GF-D8 (cell line): Measurements from ENCODE around the gene DDOST.
A peak's percentile ranks its signal among the peaks of the same experiment; 100 is the strongest.

ENCODE experiments used
- DNase-seq: peaks from one replicate; lab custom pipeline; 2025; lab: John Stamatoyannopoulos, UW

DDOST gene

DNA sequence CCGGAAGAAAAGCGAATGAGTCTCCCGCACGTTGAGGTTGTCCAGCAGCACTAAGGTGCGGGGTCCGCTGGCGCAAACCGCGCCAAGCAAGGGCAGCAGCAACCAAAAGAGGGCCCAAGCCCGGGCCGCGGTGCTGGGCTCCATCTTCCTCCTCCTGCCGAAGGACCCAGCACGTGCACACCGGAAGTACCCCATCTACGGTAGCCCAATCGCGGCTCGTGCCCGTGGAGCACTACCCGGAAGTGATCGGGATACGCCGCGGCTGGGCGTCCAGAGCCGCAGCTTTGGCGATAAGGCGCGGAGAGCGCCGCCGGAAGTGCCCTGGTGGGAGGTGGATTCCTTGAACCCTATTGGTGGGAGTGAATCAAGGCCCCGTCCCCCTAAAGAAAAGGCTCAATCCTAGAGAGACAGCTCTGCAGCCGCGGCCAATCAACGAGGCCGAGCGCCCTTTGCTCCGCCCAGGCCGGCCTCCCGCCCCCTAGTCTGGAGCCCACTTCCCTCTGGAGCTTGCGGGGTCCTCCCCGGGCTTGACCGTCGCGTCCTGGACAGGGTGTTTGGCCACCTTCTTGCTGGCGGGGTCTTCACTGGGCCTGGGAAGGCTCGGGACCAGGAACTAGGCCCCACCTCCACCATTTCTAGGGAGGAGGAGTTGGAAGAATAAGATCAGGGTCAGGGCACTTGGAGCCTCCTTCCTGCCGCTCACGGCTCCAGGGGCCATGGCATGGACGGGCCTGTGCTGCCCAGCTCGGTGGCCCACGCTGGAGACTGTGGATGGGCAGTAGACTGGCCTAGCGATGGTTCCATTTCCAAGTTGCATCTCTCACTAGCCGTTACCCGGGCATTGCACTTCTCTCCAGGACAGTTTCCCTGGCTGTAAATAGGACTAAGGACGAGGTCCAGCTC is at the start of gene DDOST:
TSS of gene DDOST (minus strand) at position 163 of the 903 bp plus-strand sequence. CDS start at position 144, 19 bp downstream.
- DNase-seq = peak; percentile 93

DNA sequence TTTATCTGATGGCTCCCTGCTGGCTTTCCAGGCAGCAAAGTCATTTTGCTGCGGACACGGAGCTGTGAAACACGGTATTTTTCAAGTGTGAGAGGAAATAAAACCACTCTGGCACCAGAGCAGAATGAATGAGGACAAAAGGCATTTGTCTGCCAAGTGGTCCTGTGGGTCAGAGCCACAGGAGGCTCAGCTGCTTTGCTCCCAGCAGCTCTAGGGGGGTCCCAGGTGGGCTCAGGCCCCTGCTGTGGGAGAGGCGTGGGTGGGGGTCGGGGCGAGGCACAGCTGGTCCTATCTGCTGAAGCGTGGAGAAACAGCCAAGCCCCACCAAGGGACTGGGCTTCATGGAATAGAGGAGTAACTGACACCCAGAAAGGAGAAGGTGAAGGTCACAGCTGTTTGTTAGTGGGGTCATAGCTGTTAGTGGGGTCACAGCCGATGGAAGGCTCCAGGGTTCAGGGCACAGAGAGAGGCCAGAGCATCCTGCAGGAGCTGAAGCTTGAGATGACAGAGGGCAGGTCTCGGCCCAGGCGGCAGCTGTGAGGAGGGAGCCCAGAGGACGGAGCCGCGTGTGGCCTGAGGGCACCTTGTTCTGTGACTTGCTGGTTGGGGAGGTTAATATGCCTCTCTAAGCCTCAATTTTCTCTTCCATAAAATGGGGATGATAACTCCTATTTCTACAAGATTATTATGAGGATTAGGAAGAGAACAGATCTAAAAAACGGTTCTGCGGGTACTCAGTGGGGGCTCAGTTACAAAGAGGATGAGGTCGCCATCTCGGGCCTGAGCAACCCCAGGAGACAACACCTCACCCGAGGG is 49.5 kb upstream of the DDOST start:
- no peak for DNase-seq

DNA sequence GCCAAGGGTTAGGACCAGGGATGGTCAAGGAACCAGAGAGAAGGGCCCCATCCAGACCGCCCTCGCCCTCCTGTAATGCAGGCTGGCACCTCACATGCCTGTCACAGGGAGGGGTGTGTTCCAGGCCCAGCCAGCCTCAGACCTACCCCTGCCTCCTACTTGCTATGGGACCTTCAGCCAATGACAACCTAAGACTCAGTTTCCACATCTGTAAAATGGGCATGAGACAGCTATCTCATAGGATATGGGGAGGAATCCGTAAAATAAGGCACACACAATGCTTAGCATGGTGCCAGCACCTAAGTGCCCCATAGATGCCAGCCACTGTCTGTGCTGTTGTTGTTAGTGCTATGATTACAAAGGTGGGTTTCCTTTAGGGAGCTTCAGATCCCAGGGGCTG is 48.7 kb upstream of the DDOST start:
- no peak for DNase-seq

DNA sequence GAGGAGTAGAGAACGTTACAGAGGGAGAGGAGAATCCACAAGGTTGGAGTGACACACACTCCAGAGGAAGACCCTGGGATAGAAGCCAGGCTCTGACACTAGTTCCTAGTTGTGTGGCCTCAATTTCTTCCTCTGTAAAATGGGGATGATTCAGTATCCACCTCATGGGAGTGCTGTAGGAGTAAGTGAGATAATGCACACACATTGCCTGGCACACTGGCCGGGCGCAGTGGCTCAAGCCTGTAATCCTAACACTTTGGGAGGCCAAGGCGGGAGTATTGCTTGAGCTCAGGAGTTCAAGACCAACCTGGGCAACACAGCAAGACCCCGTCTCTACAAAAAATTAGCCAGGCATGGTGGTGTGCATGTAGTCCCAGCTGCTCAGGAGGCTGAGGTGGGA is 47.7 kb upstream of the DDOST start:
- no peak for DNase-seq

DNA sequence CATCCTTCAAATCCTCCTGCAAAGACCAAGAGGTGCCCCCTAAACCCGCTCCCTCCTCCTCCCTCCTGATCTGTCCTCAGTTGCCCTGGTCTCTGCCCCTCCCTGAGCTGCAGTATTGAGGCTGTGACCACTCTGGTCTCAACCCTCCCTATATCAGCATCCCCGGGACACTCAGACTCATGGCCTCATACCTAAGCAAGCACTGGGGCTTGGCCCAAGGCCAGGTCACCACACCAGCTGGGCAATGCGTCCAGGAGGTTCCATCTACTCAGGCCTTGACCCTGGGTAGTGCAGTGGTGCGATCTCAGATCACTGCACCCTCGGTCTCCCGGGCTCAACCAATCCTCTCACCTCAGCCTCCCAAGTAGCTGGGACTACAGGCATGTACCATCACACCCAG is 46.9 kb upstream of the DDOST start:
- DNase-seq = no peak

DNA sequence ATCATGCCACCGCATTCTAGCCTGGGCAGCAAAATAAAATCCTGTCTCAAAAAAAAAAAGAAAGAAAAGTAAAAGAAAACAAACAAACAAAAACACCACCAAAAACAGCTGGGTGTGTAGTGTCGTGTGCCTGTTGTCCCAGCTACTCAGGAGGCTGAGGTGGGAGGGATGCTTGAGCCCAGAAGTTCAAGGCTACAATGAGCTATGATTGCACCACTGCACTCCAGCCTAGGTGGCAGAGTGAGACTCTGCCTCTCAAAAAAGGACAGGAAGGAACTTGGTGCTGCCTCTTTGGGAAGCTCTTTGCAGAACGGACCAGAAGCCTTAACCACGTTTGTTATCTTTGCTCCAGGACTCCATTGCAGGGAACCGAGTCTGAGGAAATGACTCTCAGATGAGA is 45.7 kb upstream of the DDOST start:
- DNase-seq = no peak

DNA sequence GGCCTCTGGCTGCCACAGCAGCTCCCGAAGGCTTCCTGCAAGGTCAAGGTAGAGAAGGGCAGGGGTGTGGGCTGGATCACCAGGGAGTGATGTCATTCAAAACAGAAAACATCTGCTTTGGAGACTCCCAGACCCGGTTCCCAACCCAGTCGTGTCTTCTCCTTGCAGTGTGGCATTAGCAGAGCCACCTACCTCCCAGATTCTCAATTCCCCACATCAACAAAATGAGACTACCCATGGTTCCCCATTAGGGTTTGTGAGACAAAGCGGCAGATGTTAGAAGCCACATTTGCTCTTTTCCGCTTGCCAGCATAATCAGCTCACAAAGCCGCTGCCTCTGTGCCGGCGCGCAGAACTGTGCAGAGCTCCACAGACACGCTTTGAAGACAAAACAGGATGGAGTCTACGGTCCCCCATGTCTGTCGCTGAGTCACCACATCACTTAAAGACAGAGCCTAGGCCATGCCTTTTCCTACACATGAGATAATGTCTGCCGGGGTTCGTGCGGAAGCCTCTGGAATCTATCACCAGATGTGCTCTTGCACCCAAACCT is 44.1 kb upstream of the DDOST start:
- DNase-seq = no peak

DNA sequence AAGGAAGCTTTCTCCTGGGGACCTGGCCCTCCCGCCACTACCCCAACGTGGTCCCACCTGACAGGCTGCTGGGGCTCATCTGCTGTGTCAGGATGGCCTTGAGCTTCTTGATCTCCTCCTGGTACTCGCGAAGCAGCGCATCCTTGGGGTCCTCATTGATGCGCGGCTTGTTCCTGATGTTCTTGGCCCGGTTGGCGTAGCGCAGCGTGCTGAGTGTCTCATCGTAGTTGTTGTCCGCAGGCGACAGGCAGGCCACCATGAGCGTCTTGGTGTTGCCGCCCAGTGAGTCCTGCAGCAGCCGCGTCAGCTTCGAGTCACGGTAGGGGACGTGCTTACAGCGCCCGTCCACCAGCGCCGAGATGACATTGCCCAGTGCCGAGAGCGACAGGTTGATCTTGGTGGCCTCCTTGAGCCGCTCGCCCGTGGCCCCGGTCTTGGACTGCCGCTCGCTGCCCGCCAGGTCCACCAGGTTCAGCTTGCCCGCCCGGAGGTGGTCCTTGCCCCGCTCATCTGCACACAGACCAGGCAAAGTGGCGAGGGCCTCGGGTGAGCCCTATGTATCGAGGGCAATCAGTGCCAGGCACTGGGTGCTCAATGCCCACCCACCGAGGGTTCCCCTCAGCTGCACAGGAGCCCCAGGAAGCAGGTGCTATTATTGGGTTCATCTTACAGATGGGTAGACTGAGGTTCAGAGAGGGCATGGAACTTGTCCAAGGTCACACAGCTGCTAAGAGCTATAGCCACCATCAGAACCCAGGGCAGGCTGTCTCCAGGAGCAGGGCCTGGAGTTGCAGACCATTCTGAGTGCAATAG is 43.4 kb upstream of the DDOST start:
- no peak for DNase-seq

DNA sequence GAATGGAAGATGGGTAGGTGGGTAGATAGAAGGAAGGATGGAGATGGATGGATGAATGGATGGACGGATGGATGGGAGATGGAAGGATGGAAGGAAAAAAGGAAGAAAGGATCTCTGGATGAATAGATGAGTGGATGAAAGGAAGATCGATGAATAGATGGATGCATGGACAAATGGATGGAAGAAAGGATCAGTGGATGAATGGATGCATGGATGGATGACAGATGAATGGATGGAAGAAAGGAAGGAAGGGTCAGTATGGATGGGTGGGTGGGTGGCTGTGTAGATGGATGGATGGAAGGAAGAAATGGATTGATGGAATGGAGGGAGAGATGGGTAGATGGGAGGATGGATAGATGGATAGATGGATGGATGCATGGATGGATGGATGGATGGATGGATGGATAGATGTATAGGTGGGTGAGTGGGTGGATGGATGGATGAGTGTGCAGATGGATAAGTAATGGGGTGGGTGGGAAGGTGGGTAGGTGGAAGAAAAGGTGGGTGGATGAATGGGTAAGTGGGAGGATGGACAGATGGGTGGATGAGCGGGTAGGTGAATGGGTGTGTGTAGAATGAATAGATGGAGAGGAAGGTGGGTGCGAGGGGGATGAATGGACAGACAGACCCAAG is 42.1 kb upstream of the DDOST start:
- DNase-seq = no peak

DNA sequence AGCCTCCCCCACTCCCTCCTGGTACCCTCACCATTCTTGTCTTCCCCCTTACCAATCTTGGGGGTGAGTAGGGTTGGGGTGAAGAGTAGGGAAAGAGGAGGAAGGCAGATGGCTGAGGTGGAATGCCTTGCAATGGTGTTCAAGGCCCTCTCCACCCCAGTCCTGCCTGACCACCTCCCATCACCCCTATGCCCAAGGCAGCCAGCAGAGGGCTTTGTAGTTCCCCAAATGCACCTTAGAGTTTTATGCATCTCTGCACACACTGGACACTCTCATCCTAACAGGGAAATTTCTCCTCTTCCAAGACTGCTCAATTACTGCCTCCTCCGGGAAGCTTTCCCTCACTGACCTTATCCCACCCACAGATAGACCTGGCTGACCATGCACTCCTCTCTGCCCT is 41.2 kb upstream of the DDOST start:
- no peak for DNase-seq

DNA sequence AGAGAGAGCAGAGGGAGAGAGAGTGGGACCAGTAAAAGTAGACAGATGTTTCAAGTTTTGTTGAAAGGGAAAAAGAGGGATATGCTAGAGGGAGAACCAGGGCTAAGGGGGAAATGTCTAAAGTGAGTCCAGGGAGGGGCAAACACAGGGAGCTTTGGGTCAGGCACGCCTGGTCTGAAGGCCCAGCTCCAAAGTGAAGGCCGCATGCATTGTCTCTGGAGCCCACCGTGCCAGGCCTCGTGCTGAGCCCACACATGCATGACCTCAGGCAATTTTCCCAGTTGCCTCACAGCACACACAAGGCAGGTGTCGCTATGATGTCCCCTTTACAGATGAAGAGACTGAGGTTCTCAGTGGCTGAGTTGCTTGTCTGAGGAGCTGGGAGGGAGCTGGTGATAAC is 40.7 kb upstream of the DDOST start:
- DNase-seq = no peak

DNA sequence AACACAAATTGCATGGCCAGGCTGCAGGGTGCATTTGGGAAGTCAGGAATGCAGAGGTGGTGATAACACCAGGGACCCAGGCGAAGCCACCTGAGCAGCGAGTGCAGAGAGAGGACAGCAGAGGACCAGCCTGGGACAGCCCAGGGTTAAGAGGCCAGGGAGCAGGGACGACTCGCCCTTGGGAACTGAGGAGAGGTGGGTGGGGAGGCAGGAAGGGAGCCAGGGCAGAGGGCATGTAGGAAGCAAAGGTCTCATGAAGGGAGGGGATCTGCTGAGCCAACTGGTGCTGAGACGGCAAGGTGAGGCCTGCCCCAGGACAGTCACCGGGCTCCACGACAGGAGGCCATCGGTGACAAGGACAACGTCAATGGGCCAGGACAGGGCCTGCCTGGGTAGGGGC is 40.3 kb upstream of the DDOST start:
- DNase-seq = no peak

DNA sequence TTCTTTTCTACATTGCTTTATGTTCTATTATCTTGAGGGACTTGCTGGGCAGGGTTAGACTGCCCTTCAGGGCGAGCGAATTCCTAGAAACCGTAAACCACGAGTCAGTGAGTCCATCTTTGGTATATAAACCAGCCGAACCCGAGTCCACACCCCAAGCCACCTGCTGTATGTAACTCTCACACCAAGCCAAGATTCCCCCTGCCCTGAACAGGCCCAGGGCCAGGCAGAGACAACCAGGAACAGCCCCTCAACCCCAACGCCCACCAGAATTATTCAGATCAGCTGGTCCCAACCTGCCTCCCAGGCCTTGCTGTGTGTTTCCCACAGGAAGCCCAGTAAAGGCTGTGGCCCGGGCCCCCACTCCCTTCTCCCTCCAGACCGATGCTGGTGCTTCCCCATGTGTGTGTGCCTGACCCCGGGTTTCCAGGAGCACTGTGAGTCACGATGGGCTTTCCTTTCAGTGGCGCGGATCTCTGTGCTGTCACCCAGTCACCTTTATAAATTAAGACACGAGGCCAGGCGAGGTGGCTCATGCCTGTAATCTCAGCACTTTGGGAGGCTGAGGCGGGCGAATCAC is 39.6 kb upstream of the DDOST start:
- no peak for DNase-seq

DNA sequence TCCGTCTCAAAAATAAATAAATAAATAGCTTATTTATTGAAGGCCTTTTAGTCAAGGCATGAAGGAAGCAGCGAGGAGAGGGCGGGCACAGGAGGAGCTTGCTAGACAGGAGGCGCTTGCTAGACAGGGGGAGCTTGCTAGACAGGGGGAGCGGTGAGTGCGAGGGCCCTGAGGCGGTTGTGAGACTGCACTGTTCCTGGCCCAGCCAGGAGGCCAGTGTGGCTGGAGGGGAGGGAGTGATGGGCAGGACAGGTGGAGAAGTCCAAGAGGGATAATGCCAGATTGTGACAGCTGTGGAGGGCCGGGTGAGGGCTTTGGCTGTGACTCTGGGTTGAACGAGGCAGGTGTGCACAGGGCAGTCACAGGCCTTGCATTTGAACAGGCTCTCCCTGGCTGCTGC is 38.4 kb upstream of the DDOST start:
- DNase-seq = no peak

DNA sequence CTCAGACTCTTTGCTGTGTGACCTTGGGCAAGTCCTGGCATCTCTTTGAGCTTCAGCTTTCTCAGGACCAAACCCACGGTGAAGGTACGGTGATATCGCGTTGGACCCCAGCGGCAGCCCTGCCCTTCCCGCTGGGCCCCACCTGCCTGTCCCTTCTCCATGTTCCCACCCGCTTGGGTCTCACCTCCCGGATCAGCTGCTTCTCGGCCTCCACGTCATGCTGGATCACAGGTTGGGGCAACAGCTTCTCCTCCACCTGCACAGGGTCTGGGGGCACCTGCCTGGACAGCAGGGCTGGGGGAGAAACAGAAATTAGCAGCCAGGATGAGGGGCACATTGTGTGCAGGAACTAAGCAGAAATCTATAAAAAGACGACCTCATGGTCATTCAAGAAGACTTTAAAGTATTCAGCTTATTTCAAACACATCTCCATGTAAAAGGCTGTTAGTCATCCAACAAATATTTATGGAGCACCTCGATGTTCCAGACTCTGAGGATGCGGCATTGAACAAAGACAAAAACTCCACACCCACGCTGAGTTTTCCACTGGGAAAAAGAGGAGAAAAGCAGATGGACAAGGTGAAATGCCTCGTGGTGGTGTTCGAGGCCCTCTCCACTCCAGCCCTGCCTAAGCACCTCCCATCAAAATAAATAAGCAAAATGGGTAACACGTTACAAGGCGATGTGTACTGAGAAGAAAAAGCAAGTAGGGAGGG is 37.2 kb upstream of the DDOST start:
- DNase-seq = no peak

DNA sequence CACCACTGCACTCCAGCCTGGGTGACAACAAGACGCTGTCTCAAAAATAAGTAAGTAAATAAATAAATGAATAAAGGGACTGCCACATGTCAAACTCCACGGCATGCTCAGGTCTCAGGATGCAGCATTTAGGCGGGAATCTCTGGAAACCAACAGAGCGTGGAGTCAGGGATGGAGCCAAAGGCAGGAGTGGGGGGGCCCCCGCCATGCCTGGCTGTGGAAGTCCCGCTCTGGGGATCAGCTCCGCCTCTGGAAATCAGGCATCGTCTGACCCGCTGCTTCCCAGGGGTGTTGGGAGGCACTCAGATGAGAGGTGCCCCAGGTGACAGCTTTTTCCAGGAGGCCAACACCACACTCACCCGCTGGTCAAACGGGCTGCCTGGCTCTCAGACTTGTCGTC is 36.4 kb upstream of the DDOST start:
- DNase-seq = no peak

DNA sequence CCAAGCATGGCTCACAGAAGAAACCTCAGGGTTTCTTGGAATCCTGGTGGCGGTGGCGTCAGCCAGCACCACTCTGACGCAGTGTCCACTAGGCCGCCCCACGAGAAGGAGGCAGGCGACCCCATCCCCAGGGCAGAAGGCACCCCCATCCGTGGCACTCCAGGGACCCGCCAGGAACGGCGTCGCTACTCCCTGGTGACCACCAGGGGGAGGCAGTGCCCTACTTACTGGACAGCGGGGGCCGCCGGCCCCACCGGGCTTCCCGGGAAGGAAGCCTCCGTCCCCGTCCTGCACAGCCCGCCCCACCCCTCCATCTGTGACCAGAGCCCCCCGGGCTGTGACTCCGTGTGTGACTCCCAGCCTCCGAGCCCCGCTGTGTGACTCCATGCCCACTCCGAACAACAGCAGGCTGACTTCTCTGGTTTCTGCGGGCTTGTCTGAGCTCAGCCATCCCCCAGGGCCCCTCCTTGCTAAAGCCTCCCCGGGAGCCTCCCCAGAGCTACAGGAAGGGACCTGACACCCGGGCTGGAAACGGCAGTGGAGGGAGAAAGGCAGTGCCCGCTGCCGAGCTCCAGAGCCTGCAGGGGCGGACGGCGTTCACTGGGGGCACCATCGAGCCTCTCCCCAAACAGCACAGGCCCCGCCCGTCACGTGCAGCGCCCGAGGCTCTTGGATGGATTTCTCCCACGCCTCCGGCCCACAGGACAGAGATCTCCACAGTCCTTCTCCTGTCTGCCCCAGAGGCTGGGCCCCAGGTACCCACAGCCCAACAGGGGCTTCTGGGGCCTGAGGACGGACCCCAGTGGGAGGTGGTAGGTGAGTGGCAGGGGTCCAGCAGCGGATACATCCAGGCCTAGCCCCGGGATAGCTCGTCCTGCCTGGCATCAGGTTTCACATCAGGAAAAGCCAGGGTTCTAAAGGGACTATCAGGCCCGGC is 35.5 kb upstream of the DDOST start:
- DNase-seq = peak; percentile 35

DNA sequence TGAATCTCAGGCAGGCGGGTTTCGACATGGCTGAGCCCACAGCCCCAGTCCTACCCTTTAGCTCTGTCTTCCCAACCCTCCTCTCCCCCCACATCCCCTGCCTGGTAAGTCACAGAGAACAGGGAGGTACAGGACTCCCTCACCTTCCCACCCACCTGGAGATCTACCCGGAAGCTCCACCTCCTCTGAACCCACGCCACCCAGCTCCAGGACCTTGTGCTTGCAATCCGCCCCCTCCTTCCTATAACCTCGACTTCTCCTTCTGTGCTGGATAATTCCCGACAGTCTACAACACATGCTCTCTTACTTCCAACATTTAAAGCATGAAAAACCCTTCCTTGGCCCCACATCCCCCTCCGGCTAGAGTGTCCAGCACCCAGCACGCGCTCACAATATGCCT is 34.3 kb upstream of the DDOST start:
- DNase-seq = no peak

DNA sequence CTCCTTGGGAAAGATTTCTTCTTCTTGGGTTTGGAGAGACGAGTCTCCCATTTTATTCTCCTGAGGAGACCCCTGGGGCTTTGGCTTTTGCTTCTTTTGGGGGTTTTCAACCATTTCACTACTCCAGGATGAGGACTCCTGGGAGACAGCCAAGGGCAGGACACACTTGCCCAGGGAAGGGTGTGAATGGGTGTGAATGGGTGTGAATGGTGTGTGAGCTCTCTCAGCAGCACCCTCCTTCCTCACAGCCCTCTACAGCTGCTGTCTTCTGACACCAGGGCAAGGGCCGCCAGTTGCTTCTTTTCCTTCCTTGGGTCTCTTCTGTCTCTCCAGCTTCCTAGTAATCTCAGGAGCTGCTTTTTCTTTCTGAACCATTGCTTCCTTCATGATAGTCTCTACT is 32.5 kb upstream of the DDOST start:
- DNase-seq = no peak
